ENCODE measurements around the gene MTTP.

Gene MTTP

DNA sequence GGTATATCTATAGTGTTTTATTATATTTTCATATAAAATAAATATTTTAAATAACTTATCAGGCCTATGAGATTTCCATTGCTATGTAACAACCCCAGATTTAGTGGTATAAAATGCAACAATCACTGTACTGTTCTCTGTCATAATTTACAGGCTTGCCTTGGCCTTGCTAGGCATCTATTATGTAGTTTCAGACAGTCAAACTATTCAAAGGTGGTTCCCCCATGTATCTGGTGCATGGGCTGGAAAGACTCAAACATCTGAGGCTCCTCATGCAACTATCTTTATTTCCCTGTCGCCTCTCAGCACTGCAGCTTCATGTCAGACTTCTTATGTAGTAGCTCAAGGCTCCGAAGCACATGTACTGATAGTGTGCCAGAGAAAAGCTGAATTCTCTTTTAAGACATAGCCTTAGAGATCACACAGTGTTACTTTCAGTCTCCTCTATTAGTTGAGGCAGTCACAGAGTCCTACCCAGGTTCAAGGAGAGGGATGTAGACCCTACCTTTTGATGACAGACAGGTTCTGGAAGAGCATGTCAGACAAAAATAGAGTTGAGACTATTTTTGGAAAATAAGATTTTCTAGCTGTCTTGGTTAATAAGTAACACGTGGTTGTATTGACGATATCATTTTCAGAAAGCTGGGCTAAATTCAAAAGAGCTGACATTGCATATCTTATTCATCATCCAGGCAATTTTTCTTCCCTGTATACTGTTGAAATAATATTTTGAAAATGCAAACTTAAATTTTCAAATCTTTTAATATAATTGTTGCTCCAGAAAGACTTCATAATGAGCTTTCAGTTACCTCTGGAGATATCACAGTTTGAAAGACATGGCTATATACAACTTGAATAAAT, 19.4 kb downstream of the MTTP start:
- DNase-seq (ENCODE audit: low spot score) = no peak

DNA sequence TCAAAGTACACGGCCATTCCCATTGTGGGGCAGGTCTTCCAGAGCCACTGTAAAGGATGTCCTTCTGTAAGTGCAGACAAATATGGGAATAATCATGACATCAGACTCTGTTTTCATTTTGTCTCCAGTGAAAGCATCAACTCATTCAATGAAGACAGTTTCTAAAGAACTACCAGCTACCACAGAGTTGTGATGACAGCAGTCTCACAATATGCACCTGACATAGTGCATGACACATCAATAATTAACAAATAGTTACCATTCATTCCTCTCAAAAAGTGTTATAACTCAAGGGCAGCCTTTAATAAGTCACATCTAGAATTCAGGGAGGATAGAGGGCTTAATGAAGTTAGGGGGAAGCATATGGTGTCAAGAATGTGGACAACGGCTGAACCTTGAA, 20.2 kb downstream of the MTTP start:
- DNase-seq (ENCODE audit: low spot score) = no peak

DNA sequence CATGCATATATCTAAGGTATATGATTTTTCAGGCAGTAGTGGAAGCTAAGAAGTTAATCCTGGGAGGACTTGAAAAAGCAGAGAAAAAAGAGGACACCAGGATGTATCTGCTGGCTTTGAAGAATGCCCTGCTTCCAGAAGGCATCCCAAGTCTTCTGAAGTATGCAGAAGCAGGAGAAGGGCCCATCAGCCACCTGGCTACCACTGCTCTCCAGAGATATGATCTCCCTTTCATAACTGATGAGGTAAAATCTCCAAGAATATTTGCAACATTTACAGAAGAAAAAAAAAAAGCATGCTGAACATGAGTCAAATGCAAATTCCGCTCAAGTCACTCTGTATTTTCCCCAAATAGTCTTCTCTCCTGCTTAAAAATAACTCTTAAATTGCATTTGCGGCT, 32.1 kb downstream of the MTTP start:
- no peak for DNase-seq (ENCODE audit: low spot score)

DNA sequence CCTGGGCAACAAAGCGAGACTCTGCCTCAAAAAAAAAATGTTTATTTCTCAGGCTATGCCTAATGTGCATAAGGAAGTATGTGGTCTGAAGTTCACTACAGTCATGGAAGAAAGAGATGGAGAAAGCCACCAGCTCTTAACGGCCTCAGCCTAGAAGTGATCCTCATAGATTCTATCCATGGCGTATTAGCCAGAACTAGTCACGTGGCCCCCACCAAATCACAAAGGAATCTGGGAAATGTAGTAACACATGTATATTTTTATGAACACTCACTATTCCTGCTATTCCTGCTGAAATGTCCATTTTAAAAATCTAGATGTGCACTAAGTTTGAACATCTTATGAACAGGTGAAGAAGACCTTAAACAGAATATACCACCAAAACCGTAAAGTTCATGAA, 33.8 kb downstream of the MTTP start:
- no peak for DNase-seq (ENCODE audit: low spot score)

DNA sequence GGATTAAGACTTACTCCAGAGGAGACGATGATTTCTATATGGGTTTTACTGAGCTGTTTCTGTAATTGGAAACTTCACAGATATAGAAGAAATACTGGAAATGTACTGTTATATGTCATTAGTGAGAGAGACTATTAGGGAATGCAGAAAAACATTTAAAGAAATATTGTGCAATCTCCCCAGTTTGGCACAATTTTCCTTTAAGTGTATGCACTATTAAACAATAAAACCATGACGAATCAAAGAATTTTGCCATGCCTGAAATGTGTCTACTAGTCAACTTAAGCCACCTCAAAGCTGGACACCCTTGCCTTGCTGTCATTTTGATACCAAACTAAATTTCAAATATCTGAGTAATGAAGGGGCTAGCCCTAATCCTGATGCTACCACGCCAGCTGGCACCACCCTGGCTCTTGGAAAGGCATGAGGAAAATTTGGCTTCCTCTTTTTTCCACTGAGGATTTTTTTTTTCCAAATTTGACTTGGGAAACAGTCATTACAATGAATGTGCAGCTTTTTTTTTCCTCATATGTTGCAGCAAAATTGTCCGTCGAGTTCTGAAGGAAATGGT, 36.1 kb downstream of the MTTP start:
- no peak for DNase-seq (ENCODE audit: low spot score)

DNA sequence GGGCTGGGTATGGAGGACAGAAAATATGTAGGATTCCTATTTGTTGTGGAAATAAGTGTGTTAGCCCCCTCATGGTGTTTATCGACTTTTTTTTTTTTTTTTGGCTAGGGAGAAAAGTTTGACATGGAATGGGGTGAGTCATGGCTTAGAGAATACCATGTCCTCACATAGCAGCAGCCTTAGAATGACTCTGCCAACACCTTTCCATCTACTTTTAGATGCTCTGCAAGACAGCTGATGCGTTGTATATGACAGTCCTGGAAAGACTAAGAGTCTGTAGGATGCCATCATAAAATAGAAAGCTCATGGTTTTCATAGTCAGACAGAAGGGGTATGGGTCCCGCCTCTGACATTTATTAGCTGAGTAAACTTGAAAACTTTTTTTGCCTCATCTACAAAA, 37.7 kb downstream of the MTTP start:
- DNase-seq (ENCODE audit: low spot score) = no peak

DNA sequence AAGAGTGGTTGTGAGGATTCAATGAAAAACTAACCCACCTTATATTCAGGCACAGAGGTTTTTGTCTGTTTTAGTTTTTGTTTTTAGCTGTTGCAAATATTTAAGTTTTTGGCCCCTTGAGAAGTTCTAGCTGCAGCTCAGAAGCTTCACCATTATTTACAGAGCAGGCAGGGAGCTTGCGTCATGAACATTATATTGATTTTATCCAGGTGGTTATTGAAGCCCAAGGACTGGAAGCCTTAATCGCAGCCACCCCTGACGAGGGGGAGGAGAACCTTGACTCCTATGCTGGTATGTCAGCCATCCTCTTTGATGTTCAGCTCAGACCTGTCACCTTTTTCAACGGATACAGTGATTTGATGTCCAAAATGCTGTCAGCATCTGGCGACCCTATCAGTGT, 38.1 kb downstream of the MTTP start:
- DNase-seq (ENCODE audit: low spot score) = no peak

DNA sequence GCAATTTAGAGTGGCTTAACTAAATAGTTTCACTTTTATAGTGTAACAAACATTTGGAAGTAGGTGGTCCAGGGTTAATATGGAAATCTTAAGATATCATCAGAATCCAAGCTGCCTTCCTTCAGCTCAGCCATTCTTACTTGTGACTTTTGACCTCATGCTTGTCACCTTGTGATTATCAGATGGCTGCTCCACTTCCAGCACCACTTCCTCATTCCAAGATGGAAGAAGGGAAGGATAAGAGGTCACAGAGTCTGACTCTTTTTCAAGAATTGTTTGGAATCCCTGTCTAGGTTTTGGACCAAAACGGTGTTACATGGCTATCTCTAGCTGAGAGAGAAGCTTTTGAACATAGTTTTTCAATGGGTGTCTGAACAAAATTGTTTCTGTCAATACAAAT, 39.9 kb downstream of the MTTP start:
- no peak for DNase-seq (ENCODE audit: low spot score)

DNA sequence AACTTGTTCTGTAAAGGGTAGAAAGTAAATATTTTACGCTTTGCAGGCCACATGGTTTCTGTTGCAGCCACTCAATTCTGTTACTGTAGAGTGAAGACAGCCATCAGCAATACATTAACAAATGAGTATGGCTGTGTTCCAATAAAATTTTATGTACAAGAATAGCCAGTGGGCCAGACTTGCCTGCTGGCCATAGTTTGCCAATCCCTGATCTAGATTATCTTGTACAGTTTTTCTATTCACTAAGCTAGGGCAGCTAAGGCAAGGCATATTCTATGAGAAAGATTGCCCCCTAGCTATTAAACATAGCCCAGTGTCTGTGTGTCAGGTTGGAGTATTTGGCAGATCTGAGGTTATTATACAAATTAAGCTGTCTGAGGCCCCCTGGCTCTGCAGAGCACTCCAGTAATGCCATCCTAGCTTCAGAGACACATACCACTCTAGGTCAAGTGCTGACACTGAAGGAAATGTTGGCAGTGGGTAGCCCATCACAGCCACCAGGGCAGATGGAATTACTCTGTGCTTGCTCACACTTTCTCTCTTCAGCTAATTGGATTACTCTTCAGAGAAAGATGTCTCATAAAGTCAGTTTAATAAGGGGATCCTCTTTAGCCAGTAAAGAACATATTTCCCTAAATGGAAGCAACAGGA, 40.7 kb downstream of the MTTP start:
- peak; percentile 17 for DNase-seq (ENCODE audit: low spot score)

DNA sequence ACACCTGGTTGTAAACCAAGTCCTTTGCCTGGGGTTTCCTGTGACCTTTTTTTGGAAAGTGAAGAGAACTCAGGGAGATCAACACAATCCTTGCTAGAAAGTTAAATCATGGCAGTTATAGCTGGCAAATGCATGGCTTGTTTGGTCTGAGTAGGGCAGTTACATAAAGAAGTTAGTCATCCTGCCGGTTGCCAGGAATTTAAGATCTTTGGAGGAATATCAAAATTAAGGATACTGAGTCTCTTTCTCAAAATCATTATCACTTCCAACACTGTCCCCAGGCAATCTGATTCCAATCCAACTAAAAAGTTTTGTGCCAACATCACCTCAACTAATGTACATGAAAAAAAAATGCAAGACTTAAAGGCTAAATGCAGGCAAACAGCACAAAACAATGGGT, 42.8 kb downstream of the MTTP start:
- no peak for DNase-seq (ENCODE audit: low spot score)

DNA sequence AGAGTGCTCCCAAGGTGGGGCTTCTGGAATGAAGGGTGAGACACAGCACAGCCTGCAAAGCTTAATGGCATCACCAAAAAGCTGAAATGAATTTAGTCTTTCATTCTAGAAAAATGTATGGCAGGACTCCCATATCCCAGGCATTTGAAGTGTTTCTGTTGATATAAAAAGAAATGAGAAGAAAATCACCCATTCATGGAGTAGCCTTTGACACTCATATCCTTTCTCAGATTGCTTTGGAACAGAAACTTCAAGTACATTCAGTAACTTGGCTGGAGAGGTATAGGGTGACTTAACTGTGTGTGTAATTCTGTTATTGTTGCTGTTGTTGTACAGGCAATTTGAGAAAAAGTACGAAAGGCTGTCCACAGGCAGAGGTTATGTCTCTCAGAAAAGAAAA, 47.7 kb downstream of the MTTP start:
- no peak for DNase-seq (ENCODE audit: low spot score)

DNA sequence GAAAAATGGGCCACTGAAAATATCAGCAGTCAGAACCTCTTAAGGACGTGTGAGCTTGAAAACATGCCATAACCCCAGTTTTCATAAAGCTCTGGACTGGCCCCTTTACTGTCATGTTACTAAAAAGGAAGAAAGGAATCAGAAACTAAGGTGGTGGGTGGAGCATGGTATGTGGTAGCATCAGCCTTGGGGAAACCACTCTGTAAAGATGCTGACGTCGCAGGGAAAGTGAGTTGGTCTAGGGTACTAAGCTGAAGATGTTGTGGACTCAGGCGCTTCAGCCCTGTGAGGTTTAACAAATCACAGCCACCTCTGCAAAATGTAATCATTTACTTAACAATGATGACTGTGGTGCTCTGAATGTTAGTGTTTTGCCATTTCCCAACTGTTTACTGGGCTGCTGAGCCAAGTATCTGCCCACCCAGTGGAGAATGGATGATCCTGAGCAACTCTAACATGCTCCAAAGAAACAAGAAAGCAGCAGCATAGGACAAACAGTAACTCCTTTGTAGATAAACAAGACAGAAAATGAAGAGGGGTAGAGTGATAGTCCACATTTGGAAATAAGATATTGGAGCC, 49.6 kb downstream of the MTTP start:
- DNase-seq (ENCODE audit: low spot score) = no peak

DNA sequence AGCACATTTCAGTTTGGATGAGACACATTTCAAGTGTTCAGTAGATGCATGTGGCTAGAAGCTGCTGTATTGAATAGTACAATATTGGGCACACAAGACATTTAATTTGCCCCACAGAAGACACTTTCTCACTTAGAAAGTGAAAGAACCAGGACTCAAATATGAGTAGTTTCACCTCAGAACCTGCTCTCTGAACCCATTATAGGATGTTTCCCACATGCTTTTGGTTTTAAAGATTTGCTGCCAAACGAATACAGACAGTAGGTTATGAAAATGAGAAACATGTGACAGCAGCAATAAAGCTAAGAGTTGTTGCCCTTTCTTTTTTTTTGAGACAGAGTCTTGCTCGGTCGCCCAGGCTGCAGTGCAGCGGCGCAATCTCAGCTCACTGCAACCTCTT, 50.7 kb downstream of the MTTP start:
- DNase-seq (ENCODE audit: low spot score) = no peak

DNA sequence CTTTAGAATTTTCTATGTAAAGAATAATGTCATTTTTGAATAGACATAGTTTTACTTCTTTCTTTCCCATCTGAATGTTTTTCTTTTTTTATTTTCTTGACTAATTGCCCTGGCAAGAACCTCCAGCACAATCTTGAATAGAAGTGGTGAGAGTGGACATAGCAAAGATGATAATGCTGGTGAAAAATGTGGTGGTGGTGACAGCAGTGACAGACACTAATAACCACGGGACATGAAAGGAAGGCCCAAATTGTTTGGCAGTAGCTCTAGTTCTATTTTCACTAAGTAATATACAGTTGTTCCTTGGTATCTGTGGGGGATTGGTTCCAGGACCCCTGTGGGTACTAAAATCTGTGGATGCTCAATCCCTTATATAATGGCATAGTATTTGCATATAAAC, 53.4 kb downstream of the MTTP start:
- DNase-seq (ENCODE audit: low spot score) = no peak

DNA sequence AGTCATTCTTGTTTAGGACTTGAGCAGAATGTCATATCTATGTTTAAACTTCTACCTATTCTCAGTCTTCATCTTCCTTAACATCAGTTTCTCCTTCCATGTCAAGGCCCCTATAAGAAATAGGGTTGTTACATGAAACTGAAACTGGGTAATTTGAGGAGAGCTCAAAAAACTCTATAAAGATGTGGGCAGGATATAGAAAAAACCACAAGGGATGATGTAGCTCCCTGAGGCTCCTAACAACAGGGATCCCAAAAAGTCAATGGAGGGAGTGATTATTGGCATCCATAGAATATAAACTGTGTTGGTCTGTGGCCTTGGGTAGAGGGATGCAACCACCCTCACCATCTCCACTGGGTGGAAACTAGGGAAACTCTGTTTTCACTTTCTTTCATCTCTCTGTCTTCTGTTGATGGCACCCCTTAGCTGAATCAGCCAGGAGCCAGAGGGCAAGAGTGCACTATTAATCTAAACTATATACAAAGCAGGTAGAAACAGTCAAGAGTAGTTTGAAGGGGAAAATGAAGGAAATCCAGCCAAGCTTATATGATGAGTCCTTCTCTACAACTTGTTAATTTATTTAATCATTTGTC, 55.4 kb downstream of the MTTP start:
- no peak for DNase-seq (ENCODE audit: low spot score)

DNA sequence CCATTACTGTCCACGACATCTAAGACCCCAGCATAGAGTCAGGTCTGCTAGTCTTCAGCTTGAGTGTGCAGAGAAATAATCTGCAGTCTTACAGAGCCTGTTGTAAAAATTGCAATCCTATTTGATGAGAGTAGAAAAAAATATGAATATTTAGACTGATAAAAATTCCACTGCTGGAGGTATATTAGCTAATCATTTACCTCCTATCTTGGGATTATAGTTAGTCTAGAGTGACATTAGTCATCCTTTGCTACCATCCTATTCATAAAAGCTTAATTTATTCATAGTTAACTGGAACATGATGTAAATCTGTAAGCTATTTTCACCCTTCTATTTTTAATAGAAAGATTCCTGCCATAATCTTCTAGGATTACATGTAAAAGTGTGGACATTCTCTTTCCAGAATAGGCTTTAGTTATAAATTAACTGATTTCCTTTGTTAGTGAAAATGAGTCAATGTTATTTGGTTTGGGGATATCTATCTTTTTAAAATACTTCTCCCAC, 56.3 kb downstream of the MTTP start:
- DNase-seq (ENCODE audit: low spot score) = no peak

DNA sequence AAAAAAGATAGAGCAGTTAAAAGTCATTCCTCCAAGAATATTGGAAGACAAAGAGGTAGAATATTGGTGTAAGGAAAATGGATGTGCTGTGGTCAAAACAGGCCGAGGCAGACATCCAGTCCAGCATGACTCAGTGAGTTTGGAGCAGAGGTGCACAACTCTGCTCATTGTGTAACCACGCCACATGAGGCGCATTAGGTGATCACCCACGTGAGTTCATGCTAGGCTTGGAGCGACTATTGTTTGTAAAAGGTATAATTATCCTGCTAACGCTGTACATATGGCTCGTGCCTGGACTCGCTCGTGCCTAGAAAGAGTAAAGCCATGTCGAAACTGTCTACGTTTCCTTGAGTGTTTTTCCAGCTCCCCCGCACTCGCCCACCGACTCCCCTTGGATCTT, 59.1 kb downstream of the MTTP start:
- DNase-seq (ENCODE audit: low spot score) = no peak

DNA sequence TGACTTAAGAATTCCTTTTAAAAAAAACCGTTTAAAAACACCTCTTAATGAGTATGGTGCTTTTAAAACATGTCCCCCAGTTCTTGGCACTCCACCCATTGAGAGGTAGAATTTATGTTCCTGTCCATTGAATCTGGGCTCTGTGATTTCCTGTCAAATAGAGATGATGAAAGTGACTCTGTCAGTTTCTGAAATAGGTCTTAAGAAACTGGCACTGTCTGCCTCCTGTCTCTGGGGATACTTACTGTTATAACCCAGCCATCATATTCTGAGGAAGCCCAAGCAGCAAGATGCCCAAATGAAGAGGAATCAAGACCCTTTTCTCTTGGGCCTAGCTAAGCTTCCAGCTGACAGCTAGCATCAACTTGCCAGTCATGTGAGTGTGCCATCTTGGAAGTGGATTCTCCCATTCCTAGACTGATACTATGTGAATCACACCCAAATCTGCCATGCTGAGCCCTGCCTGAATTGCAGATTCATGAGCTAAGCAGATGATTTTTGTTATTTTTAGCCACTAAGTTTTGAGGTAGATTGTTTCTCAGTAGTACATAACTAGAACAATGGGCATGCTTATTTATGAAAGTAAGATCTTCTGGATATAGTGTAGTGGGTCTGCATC, 60.2 kb downstream of the MTTP start:
- no peak for DNase-seq (ENCODE audit: low spot score)

DNA sequence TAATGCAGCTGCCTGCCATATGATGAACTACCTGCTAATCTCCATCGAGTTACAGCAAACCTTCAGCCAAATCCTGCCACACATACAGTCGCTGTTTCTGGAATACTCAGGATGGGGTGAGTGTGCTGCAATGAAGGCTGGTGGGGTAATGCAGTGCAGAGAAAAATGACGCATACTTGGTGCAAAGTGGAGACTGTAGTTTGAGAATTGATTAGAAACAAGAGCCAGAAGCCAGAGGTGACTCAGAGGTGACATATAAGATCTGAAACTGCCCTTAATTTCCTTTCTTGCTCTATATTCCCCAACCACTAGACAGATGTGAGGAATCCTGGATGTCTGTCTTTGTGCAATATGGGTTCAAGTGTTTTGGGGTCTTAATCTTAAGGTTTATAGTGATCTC, 61.0 kb downstream of the MTTP start:
- DNase-seq (ENCODE audit: low spot score) = no peak

DNA sequence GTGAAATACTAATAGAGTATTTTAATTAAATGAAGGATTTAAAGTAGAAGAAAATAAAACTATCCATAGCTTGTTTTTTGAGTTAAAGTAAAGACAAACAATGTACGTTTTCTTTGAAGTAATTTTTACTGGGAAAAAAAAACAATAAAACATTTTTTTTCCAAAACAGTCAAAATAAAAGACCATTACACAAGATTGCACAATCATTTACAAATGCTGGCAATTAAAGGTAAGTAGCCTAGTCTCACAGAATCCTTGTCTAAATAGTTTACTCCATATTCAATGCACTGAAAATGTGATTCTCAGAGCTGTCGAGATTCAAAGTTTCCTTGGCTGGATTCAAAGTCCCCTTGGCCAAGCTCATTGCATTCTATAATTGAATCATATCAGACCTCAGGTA, 61.8 kb downstream of the MTTP start:
- DNase-seq (ENCODE audit: low spot score) = no peak

DNA sequence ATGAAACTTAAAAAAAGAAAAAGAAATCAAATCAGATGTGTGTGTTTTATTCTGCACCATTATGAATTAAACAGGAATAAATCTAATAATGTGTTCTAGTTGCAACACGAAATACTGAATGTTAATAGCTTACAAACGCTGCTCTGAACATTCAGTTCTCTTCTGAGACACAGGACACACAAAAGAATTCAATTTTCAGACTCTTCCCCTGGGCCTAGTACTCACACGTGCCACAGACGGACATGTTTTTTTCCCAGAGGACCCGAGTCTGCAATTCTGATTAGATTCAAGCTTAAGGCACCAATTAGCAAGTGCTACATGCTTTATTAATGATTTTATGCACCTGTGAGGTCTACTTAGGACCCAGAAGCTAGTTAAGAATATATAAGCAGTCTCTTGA, 62.5 kb downstream of the MTTP start:
- DNase-seq (ENCODE audit: low spot score) = no peak

DNA sequence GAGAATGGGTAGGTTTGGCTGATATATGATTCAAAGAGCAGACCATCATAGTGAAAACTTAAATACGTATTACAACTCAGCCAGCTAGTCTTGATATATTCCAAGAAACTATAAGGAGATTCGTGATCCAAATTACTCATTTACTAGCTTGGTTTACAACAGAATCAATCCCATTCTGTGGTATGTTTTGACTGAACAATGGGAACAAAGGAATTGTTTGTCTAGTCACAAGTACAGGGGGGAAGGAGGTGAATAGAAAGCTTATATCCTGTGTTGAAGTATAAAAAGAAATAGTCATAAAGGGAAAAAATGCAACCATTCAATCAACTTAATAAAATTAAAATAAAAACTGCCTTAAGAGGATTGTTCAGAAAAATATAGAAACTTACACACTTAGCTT, 66.1 kb downstream of the MTTP start:
- no peak for DNase-seq (ENCODE audit: low spot score)

Data from D341Med (cell line).